K562 treated with DMSO at 1 percent for 12 hours (cell line): ENCODE results near the gene RABIF. TPM values are rescaled to one million over a fixed set of nuclear protein-coding genes. Genes with fewer than 3 reads are reported as not detected.

Source experiments
- total RNA-seq: library from RNA; unstranded; fragments of 300-600 nt; gene quantifications from 2 replicates; pipeline ENCODE4 v1.2.3, GENCODE V29; 2022; ENCODE audit not compliant: insufficient read depth

RABIF gene
- 18.2 and 27.8 TPM in 2 replicates for total RNA-seq

GRCh38 chr1:202888531-202889360 is at the start of gene RABIF:
TSS of gene RABIF (minus strand) at chr1:202889149. CDS start at chr1:202889098, 51 bp downstream.

GRCh38 chr1:202926581-202927491 is 37.9 kb upstream of the RABIF start, which contains the start of gene KLHL12:
TSS of gene KLHL12 (minus strand) at chr1:202927234. CDS start at chr1:202925162, 2,072 bp downstream.

Other genes with a start within 250 kb of the RABIF start
- 0.11 TPM in 1 of 2 replicates, not detected in the other for gene SYT2, start 178.7 kb downstream of the RABIF start, total RNA-seq
- gene KDM5B, start 80.7 kb downstream of the RABIF start, total RNA-seq, result 15.5 and 41.4 TPM in 2 replicates
- not detected in 2 replicates for gene PCAT6, start 78.2 kb downstream of the RABIF start, total RNA-seq
- gene KLHL12, start 38.1 kb upstream of the RABIF start, total RNA-seq, result 11.6 and 27.5 TPM in 2 replicates
- 90.9 and 140 TPM in 2 replicates for gene ADIPOR1, start 69.2 kb upstream of the RABIF start, total RNA-seq
- 40.4 and 54.3 TPM in 2 replicates for gene CYB5R1, start 78.1 kb upstream of the RABIF start, total RNA-seq
- 45.4 and 87.6 TPM in 2 replicates for gene TMEM183A, start 118.2 kb upstream of the RABIF start, total RNA-seq
- gene PPFIA4, start 137.3 kb upstream of the RABIF start, total RNA-seq, result 1.3 and 1.6 TPM in 2 replicates
- not detected in 2 replicates for gene MYOG, start 196.9 kb upstream of the RABIF start, total RNA-seq
- not detected in 2 replicates for gene ADORA1, start 238.6 kb upstream of the RABIF start, total RNA-seq